HG03354 (cell line): ENCODE measurements around the gene PELI2.

ENCODE experiments used
- ATAC-seq: cut with Tn5 transposase; IDR thresholded peaks from one replicate; pipeline ENCODE4 v1.9.1; 2021; ENCODE audit warnings: mild to moderate bottlenecking; ENCODE audit not compliant: unreplicated experiment, poor library complexity, severe bottlenecking

Gene PELI2

DNA sequence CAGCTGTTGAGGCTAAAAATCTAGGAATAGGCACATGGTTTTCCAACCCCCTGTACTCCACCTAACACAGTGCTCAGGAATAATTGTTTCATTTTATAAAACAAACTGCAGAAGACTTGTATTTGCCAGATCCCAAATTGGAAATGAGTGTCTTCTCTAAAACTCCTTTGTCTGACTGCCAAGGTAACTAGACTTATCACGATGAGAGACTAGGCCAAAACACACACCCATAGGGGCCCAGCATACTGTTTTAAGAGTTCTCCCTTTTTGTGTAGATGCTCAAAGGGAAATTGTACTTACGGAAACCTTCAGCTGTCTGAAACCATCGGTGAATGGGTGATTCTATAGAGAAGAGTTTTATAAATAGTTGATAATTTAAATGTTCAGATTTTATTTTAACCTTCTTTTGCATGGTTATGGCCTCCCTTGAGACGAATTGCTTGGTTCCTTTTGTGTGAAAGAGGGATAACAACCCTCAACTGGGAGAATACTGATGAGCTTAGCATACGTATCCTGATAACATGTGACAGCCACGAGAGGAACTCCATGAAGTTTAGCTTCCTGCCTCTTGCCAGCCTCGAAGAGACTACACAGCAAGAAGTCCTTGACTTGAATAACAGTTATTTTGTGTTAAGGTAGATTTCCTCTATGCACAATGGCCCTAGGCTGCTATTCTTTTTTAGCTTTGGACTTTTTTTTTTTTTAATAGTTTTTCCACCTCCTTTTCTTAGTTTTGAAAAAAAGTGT, 103.3 kb downstream of the PELI2 start:
- ATAC-seq: no peak

GRCh38 chr14:56224229-56224628, 106.0 kb downstream of the PELI2 start:
- ATAC-seq: no peak

- no peak for ATAC-seq
These were observed 106.8 kb downstream of the PELI2 start for GRCh38 chr14:56224691-56225681.

GRCh38 chr14:56235388-56235787, 117.2 kb downstream of the PELI2 start:
- no peak for ATAC-seq

DNA sequence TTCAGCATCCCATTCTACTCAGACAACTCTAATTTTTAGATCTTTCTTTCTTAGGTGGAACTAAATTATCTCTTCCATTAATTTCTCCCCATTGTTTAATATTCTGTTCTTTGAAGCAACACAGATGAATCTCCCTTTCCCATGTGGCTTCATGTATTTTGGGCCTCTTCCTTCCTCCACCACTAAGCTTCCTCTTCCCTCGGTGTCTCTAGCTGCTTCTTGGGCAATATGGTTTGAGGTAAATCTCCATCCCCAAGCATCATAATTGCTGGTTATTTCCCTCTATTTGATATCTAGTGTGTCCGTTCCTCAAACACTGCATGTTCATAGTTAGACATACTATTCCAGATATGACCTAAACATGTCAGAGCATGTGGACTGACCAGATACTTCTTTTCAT, 119.2 kb downstream of the PELI2 start:
- ATAC-seq: no peak

- ATAC-seq: no peak
These were observed 123.2 kb downstream of the PELI2 start for GRCh38 chr14:56241461-56241860.

DNA sequence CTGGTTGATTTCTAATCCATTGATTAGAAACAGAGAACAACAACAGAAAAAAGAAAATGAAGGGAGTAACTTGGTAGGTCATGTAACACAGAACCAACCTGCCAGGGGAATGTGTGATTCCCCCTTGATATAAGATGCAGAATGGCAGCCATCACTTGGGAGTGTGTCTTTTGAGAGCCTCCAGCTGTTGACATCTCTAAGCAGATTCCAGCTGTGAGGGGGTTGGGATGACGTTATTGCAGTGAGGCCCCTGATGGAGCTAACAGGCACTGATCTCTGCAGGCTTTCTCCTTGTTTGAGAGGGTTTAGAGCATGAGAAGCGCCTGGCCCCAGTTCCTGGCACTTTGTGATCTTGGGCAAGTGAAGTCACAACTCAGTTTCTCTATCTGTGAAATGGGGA, 124.9 kb downstream of the PELI2 start:
- ATAC-seq: no peak

DNA sequence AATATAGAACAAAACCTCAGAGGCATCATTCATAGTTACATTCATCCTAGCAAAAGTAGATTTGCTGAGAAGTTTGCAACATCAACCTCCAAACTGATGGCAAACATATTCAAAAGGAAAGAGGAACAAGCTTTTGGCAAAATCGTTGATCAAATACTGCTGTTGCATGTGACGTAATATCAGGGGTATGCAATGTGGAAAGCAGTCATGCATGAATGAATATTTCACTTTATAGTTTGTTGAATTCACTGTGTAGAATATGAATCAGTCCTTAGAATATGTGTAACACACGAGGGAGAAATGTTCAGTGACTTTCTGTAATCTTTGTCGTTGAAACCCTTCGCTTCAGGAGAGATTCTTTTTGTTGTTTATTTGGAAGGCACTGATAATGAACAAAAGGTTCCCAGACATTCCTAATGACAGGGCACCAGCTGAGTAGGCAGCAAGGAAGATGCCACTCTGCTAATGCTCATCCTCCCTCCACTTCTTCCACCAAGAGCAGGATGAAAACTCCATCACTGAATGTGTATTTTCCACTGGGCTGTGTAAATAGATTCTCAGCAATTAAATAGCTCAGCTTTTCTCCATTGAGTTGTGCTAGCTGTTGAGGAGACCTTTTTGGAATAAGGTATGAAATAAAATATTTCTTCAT, 126.1 kb downstream of the PELI2 start:
- ATAC-seq: no peak

DNA sequence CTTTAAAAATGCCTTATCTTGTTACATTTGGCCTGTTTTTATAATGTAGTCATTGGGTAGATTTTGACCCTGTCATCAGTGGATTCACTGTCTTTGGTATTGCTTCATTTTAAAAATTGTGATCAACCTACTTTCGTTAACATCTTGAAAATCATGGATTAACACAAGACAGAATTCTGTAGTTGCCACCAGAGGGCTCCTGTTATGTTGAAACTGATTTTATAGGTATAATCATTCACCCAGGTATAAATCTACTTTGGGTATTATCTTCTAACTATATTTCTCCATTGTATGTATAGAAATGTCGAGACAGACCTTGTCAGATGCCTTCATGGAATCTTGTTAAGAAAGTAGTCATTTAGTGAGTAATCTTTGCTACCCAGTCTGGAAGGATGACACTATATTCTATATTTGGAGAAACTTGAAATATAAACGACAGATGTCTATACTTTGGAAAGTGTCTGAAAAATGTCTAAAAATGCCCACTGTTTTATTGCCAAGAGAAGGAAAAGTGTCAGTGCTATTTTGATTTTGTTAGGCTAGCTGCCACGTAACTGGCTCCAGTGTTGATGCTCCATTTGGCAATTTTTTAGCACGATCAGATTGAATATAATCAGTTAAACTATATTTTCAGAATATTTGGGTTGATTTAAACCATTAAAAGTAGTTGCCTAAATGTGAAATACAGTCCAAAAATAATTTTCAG, 129.4 kb downstream of the PELI2 start:
- no peak for ATAC-seq

GRCh38 chr14:56248442-56248841, 130.2 kb downstream of the PELI2 start:
- no peak for ATAC-seq

DNA sequence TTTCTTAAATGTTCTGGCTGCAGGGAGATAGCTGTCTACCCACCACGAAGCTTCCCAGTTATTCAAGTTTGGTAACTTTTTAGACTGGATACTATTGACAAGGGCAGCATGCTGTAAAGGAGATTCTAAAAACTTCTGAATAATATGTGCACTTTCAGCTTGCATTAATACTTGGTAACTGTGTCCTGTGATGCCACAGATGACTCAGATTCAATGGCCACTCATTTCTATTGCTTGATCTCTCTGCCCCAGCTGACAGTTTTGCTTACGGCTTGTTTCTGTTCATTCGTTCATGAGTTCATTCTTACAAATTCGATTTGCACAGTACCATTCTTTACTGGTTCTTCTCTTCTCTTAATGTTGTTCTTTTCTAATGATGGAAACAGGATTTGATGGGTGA, 142.8 kb downstream of the PELI2 start:
- ATAC-seq: no peak

GRCh38 chr14:56262530-56262929, 144.3 kb downstream of the PELI2 start:
- no peak for ATAC-seq

- ATAC-seq: no peak
These were observed 149.8 kb downstream of the PELI2 start for GRCh38 chr14:56268039-56268438.

DNA sequence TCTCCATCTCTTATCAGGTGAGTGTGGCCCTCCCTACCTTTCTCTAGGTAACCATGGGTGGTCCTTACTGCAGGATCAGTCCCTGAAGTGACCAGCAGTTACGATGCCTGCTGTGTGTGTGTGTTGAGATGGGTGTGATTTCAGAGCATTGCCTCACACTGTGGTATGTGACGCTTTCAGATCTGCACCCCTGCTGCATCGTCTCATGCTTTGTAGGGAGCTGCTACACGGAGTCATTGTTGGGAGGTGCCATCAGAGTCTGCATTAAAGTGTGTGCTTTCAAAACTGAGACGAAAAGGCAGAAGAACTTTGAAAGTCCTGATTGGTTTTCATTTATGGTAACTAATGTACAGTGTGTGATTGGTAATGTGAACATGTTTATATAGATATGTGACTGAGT, 150.5 kb downstream of the PELI2 start:
- no peak for ATAC-seq

DNA sequence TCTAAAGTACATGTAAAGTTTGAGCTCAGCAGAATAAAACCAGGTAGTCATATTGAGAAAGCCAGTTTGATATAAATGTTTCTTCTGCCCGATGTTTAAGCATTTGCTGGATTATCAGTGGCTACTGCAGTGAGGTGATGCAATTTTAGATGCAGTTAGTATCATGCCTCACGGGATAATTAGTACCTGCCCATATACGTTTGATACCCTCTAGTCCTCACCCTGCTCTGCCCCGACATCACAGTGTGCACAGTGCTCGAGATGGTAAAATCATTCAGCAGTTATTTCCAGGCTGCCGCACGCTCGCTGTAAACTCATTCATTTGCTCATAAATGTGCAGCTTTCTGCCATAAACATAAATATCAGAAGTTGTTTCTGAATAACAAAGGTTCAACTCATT, 152.7 kb downstream of the PELI2 start:
- no peak for ATAC-seq

DNA sequence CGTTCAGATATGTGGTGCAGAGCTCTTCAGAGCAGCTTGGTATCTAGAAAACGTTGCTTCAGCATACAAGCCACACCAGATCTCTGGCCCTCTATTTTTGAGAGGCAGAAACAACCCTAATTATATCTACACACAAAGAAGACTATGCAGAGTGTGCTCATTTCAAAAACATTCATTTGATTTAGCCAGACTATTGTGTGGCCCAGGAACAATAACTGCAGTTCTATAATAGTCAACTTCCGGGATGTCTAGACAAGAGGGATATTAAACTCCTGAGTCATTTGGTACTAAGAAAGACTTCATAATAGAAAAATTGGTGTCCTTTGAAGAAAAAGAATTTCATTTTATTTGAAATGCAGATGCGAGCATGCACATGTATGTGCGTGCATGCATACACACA, 153.8 kb downstream of the PELI2 start:
- ATAC-seq: no peak

- ATAC-seq: no peak
These were observed 154.9 kb downstream of the PELI2 start for GRCh38 chr14:56273155-56273554.

DNA sequence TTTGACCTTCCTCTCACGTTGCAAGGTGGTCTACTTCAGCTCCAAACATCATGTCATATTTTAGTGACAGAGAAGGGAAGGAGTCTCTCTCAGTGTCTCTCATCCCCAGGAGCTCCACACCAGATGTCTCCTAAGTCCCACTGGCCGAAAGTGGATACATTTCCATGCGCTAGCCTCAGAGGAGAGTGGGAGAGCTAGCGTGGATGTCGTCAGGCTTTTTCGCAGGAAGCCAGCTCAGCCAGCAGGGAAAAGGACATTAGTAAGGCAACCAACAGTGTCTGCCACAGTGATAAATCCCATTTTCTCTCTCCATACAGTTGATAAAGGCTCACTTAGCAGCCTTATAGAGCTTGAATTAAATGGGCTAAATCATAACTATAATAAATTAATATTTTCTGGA, 155.7 kb downstream of the PELI2 start:
- ATAC-seq: no peak

DNA sequence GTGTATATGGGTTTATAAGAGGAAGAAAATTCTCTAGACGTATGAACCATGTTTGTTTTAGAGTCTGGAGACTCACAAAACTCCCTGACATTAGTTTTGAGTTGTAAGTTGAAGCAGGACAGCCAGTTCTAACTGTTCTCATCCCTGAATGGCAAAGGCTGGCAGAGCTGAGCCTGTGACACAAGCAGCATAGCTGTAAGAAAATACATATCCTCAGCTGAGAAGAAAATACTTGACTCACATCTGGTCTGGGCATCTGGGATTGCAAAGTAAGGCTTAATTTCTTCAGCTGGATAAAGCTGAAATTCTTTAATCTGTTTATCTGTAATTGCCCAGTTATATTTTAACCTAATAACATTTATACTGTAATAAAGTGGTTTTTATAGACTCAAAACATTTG, 156.3 kb downstream of the PELI2 start:
- no peak for ATAC-seq

DNA sequence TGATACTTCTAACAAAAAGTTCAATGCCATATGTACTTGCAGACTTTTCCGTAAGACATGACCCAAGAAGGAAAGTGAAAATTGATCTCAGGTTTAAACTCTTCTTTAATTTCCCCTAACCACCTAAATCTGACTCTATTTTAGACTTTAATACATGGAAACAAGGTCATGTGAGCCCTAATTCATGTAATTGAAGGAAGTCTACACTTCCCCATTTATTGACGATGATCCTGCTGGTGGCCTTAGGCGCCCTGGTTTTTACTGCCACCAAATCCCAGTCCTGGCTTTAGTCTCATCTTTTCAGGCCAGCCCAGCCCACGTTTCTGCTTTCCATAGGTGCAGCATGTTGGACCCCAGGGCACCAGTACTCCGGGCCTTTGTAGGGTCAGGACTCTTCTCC, 157.9 kb downstream of the PELI2 start:
- ATAC-seq: no peak
